Breast epithelium (tissue), 4 donors: ENCODE data around the gene RNASE3. TPM values are rescaled to one million over a fixed set of nuclear protein-coding genes. Genes with fewer than 3 reads are reported as not detected.
"Not testable (repeated sequence)": the region's sequence is repeated elsewhere in the genome, so short reads cannot be mapped to it uniquely, and the experiment has no call there.

ENCODE experiments used
- DNase-seq, 2 donors: peaks; one replicate each; pipeline ENCODE4 v3.0.0-alpha.2; 2019; ENCODE audit warnings: low spot score in 2 of 2
- H3K27ac ChIP-seq, 2 donors: fragments of 200-600 bp; sonication (generic) in 1 of 2; one replicate each; pipeline ENCODE4 v1.5.1; 2016 to 2019; ENCODE audit warnings: mild to moderate bottlenecking in 1 of 2
- H3K27me3 ChIP-seq, 2 donors: fragments of 200-600 bp; sonication (generic) in 1 of 2; one replicate each; pipeline versions ENCODE4 v1.5.1 to v1.6.0; 2017 to 2019; ENCODE audit warnings: control low read depth in 1 of 2, mild to moderate bottlenecking in 1 of 2
- H3K36me3 ChIP-seq: fragments of 200-600 bp; one replicate; pipeline ENCODE4 v1.5.1; 2019
- H3K4me1 ChIP-seq, 2 donors: fragments of 200-600 bp; sonication (generic); one replicate each; pipeline ENCODE4 v1.5.1; 2016 to 2019; ENCODE audit warnings: control low read depth in 1 of 2
- H3K4me3 ChIP-seq, 3 donors: fragments of 200-600 bp; sonication (generic); 1 replicate in 2 of 3; 2 replicates in 1 of 3; pipeline ENCODE4 v1.5.1; 2016 to 2019; ENCODE audit warnings: mild to moderate bottlenecking in 3 of 3, moderate library complexity in 2 of 3
- H3K9me3 ChIP-seq, 2 donors: fragments of 200-600 bp; sonication (generic) in 1 of 2; one replicate each; pipeline ENCODE4 v1.5.1; 2016 to 2019; ENCODE audit warnings: control low read depth in 1 of 2
- CTCF ChIP-seq, 3 donors: fragments of 450-650 bp; IDR thresholded peaks; one replicate each; pipeline ENCODE4 v1.5.1; 2016 to 2017; ENCODE audit warnings: antibody characterized with exemption in 3 of 3, mild to moderate bottlenecking in 3 of 3, moderate library complexity in 3 of 3
- POLR2A ChIP-seq: fragments of 450-650 bp; IDR thresholded peaks from one replicate; pipeline ENCODE4 v1.6.1; 2016; ENCODE audit warnings: antibody characterized with exemption, mild to moderate bottlenecking, moderate library complexity
- POLR2AphosphoS5 ChIP-seq, 3 donors: sonication (generic); formaldehyde crosslinking; IDR thresholded peaks; one replicate each; pipeline ENCODE4 v1.6.1; 2017; ENCODE audit warnings: antibody characterized with exemption in 3 of 3
- intact Hi-C: fragments of 100-400 bp; cut with DNase I; formaldehyde crosslinking; loops from one replicate; pipeline ENCODE4 v1.15.1; 2023; ENCODE audit warnings: low total_unique reads
- total RNA-seq, 3 donors: library from RNA; depleted of rRNA; stranded (reverse); fragments of >200 nt; gene quantifications; one replicate each; pipeline ENCODE4 v1.1.0, GENCODE V29; 2016

RNASE3 gene
- total RNA-seq, 3 donors from 2014 or later: not detected

GRCh38 chr14:20873370-20874177 is 17.6 kb upstream of the RNASE3 start:
- intact Hi-C loops: no loop called here
- Histone ChIP-seq H3K4me3 (peak overlapping the region in 1 of 3 donors; percentile 1), H3K36me3 (no peaks in the 10 kb centered on the region)

GRCh38 chr14:20877016-20877415 is 14.2 kb upstream of the RNASE3 start:
- DNase-seq: no peak
- TF ChIP-seq CTCF (IDR thresholded peaks at IDR 0.05): no peak
- TF ChIP-seq POLR2AphosphoS5 (IDR thresholded peaks at IDR 0.05): no peak
- no peak for TF ChIP-seq POLR2A
- H3K4me1 ChIP-seq: no peaks in the 10 kb centered on the region
- no peak overlapping the region for H3K27ac ChIP-seq
- H3K4me3 ChIP-seq: no peak overlapping the region
- H3K9me3 ChIP-seq: no peaks in the 10 kb centered on the region
- intact Hi-C loops: no loop called here
- no peaks in the 10 kb centered on the region for H3K36me3 ChIP-seq
- no peaks in the 10 kb centered on the region for H3K27me3 ChIP-seq

More at GRCh38 chr14:20873370-20874177, 17.6 kb upstream of the RNASE3 start:
- no peaks in the 10 kb centered on the region for H3K4me1 ChIP-seq
- no peaks in the 10 kb centered on the region for H3K9me3 ChIP-seq
- no peak overlapping the region for H3K27ac ChIP-seq
- DNase-seq: peak; percentile 39 to 69
- TF ChIP-seq POLR2A: no peak
- TF ChIP-seq CTCF (IDR thresholded peaks at IDR 0.05): peak; percentile 29 to 52 (median 50)
- TF ChIP-seq POLR2AphosphoS5 (IDR thresholded peaks at IDR 0.05): no peak
- H3K27me3 ChIP-seq: peaks cover 0 to 3% of the 10 kb centered on the region in 2 donors

- Histone ChIP-seq H3K4me1 (no peaks in the 10 kb centered on the region), H3K36me3 (no peaks in the 10 kb centered on the region), H3K4me3 (no peak overlapping the region), H3K9me3 (no peaks in the 10 kb centered on the region), H3K27me3 (no peaks in the 10 kb centered on the region), H3K27ac (no peak overlapping the region)
- intact Hi-C loops: no loop called here
- TF ChIP-seq CTCF (IDR thresholded peaks at IDR 0.05) (no peak), POLR2AphosphoS5 (IDR thresholded peaks at IDR 0.05) (no peak), POLR2A (no peak)
- DNase-seq: no peak
Observed at GRCh38 chr14:20878695-20879094, 12.5 kb upstream of the RNASE3 start.

- not testable (repeated sequence) for H3K4me1 ChIP-seq, DNase-seq, H3K9me3 ChIP-seq, H3K4me3 ChIP-seq, H3K27me3 ChIP-seq, H3K36me3 ChIP-seq, H3K27ac ChIP-seq
- intact Hi-C loops: loop anchor here (10.0 kb wide), 1 partner anchor 964 kb away; no protein-coding TSS in a partner anchor
Observed at GRCh38 chr14:20881229-20881628, 10.0 kb upstream of the RNASE3 start.

GRCh38 chr14:20882787-20883186 is 8.4 kb upstream of the RNASE3 start:
- H3K27ac ChIP-seq, DNase-seq, H3K4me1 ChIP-seq, H3K4me3 ChIP-seq, H3K27me3 ChIP-seq, H3K36me3 ChIP-seq, H3K9me3 ChIP-seq: not testable (repeated sequence)
- intact Hi-C loops: loop anchor here (10.0 kb wide), 1 partner anchor 962 kb away; no protein-coding TSS in a partner anchor

- H3K4me3 ChIP-seq, H3K9me3 ChIP-seq, H3K4me1 ChIP-seq, H3K36me3 ChIP-seq, DNase-seq, H3K27me3 ChIP-seq, H3K27ac ChIP-seq: not testable (repeated sequence)
- intact Hi-C loops: loop anchor here (10.0 kb wide), 1 partner anchor 956 kb away; no protein-coding TSS in a partner anchor
Observed at GRCh38 chr14:20888411-20888810, 2.8 kb upstream of the RNASE3 start.

- intact Hi-C loops, DNase-seq, H3K9me3 ChIP-seq, H3K27me3 ChIP-seq, H3K4me1 ChIP-seq, H3K27ac ChIP-seq, H3K36me3 ChIP-seq, H3K4me3 ChIP-seq: not testable (repeated sequence)
Observed at GRCh38 chr14:20895322-20895721, 4.1 kb downstream of the RNASE3 start.
